Lower leg skin (tissue), 3 donors: ENCODE results near the gene KCNQ1OT1.

Experiments
- POLR2A ChIP-seq, 2 donors: fragments of 450-650 bp; IDR thresholded peaks; one replicate each; pipeline ENCODE4 v1.6.1; 2016 to 2017; ENCODE audit warnings: antibody characterized with exemption in 2 of 2, mild to moderate bottlenecking in 1 of 2, moderate library complexity in 1 of 2
- TF ChIP-seq, protein P1 (sequence below), 3 donors: fragments of 450-650 bp; IDR thresholded peaks; one replicate each; pipeline ENCODE4 v1.5.1; 2016; ENCODE audit warnings: antibody characterized with exemption in 3 of 3, mild to moderate bottlenecking in 3 of 3, moderate library complexity in 2 of 3

DNA sequence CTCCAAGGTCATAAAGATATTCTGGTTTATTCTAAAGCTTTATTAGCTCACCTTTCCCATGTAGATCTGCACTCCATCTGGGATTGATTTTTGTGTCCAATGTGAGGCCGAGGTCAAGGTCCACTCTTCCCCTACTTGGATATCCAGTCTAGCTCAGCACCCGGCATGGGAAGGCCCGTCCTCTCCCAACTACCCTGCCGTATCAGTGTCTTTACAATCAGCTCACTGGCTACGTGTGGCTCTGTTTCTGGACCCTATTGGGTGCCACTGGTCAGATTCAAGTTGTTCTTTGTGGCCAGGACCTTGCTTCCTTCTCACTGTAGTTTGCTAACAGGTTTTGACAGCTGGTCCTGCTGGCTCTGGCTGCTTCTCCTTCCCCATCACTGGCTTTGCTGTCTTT, 30.9 kb downstream of the KCNQ1OT1 start:
- TF ChIP-seq POLR2A (IDR thresholded peaks at IDR 0.05), result no peak
- TF ChIP-seq, protein P1, sequence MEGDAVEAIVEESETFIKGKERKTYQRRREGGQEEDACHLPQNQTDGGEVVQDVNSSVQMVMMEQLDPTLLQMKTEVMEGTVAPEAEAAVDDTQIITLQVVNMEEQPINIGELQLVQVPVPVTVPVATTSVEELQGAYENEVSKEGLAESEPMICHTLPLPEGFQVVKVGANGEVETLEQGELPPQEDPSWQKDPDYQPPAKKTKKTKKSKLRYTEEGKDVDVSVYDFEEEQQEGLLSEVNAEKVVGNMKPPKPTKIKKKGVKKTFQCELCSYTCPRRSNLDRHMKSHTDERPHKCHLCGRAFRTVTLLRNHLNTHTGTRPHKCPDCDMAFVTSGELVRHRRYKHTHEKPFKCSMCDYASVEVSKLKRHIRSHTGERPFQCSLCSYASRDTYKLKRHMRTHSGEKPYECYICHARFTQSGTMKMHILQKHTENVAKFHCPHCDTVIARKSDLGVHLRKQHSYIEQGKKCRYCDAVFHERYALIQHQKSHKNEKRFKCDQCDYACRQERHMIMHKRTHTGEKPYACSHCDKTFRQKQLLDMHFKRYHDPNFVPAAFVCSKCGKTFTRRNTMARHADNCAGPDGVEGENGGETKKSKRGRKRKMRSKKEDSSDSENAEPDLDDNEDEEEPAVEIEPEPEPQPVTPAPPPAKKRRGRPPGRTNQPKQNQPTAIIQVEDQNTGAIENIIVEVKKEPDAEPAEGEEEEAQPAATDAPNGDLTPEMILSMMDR (IDR thresholded peaks at IDR 0.05), result no peak
